Measurements from ENCODE around the gene CCNL2. TPM values are rescaled to one million over a fixed set of nuclear protein-coding genes. Genes with fewer than 3 reads are reported as not detected.
A peak's percentile ranks its signal among the peaks of the same experiment; 100 is the strongest.

Gene CCNL2
- total RNA-seq, 2 experiments from 2014 or later: 274 to 281 TPM

DNA sequence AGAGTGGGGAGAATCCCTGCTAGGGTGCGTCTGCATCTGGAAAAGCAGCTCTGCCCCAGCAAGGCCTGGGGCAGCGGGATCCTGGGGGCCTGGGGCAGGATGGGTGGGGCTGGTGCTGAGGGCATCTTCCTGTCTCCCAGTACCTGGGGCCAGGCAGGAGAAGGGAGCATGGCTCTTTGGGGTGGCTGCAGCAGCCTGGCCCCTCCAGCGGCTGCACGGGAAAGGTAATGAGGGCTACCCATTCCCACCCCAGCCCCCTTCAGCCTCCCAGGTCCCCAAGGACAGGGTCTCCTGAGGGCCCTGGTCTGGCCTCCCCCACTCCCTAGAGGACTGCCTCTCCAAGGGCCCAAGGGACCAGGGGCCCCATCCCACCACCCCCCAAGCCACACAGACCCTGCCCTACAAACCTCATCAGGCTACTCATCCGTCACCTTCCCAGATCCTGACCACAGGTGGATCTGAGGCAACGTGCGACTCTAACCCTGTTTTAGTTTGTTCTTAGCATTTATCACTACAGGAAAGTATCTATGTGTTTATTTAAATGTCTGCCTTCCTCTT is 22.9 kb upstream of the CCNL2 start:
- Histone ChIP-seq H3K36me3 (ENCODE audit: insufficient read depth, low read length) (no peaks in the 10 kb centered on the region), H3K4me1 (ENCODE audit: insufficient read depth, low read length) (peaks cover 4% of the 10 kb centered on the region), H3K4me3 (ENCODE audit: low read length) (no peak overlapping the region), H3K27me3 (ENCODE audit: control insufficient read depth in 1 of 2, insufficient read depth in 2 of 2, low read length in 2 of 2) (peaks cover 21 to 32% of the 10 kb centered on the region in 2 experiments), H3K9me3 (ENCODE audit: control insufficient read depth in 1 of 2, insufficient read depth in 1 of 2, low read length in 2 of 2) (peaks cover 0 to 8% of the 10 kb centered on the region in 2 experiments), H3K27ac (ENCODE audit: low read depth in 1 of 2, low read length in 2 of 2) (no peak overlapping the region)
- ATAC-seq (ENCODE audit: poor library complexity): no peak
- Mint-ChIP-seq H3K27ac (no peak overlapping the region), H3K36me3 (ENCODE audit: low read depth) (no peaks in the 10 kb centered on the region), H3K4me3 (no peak overlapping the region), H3K4me1 (ENCODE audit: low read depth) (no peaks in the 10 kb centered on the region), H3K27me3 (peaks cover 44% of the 10 kb centered on the region), H3K9me3 (no peaks in the 10 kb centered on the region)
- POLR2A ChIA-PET: no interaction called here
- DNase-seq: no peak
- TF ChIP-seq, protein P1, sequence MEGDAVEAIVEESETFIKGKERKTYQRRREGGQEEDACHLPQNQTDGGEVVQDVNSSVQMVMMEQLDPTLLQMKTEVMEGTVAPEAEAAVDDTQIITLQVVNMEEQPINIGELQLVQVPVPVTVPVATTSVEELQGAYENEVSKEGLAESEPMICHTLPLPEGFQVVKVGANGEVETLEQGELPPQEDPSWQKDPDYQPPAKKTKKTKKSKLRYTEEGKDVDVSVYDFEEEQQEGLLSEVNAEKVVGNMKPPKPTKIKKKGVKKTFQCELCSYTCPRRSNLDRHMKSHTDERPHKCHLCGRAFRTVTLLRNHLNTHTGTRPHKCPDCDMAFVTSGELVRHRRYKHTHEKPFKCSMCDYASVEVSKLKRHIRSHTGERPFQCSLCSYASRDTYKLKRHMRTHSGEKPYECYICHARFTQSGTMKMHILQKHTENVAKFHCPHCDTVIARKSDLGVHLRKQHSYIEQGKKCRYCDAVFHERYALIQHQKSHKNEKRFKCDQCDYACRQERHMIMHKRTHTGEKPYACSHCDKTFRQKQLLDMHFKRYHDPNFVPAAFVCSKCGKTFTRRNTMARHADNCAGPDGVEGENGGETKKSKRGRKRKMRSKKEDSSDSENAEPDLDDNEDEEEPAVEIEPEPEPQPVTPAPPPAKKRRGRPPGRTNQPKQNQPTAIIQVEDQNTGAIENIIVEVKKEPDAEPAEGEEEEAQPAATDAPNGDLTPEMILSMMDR (IDR thresholded peaks at IDR 0.05): no peak
- CTCF ChIA-PET: no interaction called here
- intact Hi-C loops (cut with DNase I, micrococcal nuclease): no loop called here

DNA sequence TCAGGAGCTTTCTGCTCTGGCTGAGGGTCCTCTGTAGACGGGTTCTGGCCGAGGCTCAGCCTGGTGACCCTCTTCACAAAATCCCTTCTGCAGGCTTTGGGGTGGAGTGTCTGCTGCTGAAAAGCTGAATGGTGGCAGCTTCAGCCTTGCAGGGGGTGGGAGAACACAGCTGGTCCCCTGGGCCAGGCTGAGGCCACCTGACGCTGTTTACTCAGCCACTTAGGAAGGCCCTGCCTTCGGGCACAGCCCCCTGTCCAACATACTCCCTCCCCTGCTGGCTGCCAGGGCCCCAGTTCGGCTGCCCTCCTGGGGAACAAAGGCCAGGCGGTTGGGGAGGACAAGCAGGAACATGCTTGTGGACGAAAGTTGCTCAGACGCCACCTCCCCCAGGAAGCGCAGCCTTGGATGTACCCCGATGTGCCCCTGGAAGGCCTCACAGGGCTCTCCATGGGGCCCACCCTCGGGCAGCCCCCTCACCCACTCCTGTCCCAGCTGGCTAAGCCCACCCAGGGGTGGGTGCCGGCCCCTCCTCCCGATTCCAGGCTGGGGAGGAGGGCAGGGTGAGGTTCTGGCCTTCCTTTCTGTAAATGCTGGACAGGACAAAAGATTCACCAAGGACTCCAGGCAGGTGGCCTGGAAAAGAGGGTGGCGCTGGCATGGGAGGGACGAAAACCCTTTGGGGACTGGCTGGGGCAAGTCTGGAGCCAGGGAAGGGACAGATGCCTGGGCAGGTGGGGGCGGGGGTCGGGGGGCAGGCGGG is 22.2 kb upstream of the CCNL2 start, which contains the start of gene ANKRD65:
Gene ANKRD65 (minus strand): TSS at position 130 of the 760 bp plus-strand sequence. CDS start 271 bp downstream, outside the sequence.
- DNase-seq (peak in 1 of 14 experiments; percentile 13), ATAC-seq (ENCODE audit: poor library complexity) (no peak)
- Histone ChIP-seq H3K36me3 (ENCODE audit: insufficient read depth, low read length) (no peaks in the 10 kb centered on the region), H3K27ac (ENCODE audit: low read depth in 1 of 2, low read length in 2 of 2) (no peak within 1 kb of the TSS), H3K27me3 (ENCODE audit: control insufficient read depth in 1 of 2, insufficient read depth in 2 of 2, low read length in 2 of 2) (peaks cover 17 to 28% of the 10 kb centered on the region in 2 experiments), H3K4me3 (ENCODE audit: low read length) (no peak within 1 kb of the TSS), H3K9me3 (ENCODE audit: control insufficient read depth in 1 of 2, insufficient read depth in 1 of 2, low read length in 2 of 2) (peaks cover 0 to 8% of the 10 kb centered on the region in 2 experiments), H3K4me1 (ENCODE audit: insufficient read depth, low read length) (peaks cover 4% of the 10 kb centered on the region)
- H3K4me1 Mint-ChIP-seq (ENCODE audit: low read depth): no peaks in the 10 kb centered on the region
- TF ChIP-seq, protein P1 (IDR thresholded peaks at IDR 0.05): no peak
- CTCF ChIA-PET: no interaction called here
- no peak within 1 kb of the TSS for H3K4me3 Mint-ChIP-seq
- H3K36me3 Mint-ChIP-seq (ENCODE audit: low read depth): no peaks in the 10 kb centered on the region
- intact Hi-C loops (cut with DNase I, micrococcal nuclease): no loop called here
- peaks cover 42% of the 10 kb centered on the region for H3K27me3 Mint-ChIP-seq
- no peak within 1 kb of the TSS for H3K27ac Mint-ChIP-seq
- POLR2A ChIA-PET: interaction anchor here (0.6 kb wide), 1 partner anchor 40 kb away, joined by 4 read pairs; no protein-coding TSS in a partner anchor
- H3K9me3 Mint-ChIP-seq: no peaks in the 10 kb centered on the region

DNA sequence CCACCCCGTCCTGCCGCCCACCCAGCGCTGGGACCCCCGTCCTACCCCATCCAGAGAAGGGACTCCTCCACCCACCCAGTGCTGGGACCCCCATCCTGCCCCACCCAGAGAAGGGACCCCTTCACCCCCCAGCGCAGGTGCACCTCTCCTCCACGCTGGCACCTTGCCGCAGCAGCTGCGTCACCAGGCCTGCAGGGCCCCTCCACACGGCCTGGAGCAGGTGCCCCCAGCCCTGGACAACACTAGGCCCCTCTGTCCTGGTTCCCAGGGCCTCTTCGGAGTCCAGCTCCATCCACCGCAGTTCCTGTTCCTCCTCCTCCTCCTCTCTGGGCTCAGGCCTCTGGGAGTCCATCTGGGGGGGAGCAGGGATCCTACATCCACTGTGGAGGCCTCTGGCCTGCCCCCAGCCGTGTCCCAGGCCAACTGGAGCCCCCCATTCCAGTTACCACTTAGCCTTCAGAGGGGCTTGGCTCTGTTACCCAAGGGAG is 21.6 kb upstream of the CCNL2 start:
- POLR2A ChIA-PET: no interaction called here
- no peaks in the 10 kb centered on the region for H3K36me3 ChIP-seq (ENCODE audit: insufficient read depth, low read length)
- Mint-ChIP-seq H3K4me3 (no peak overlapping the region), H3K9me3 (no peaks in the 10 kb centered on the region), H3K27ac (no peak overlapping the region), H3K27me3 (peaks cover 36% of the 10 kb centered on the region), H3K4me1 (ENCODE audit: low read depth) (no peaks in the 10 kb centered on the region), H3K36me3 (ENCODE audit: low read depth) (no peaks in the 10 kb centered on the region)
- H3K4me3 ChIP-seq (ENCODE audit: low read length): no peak overlapping the region
- TF ChIP-seq, protein P1 (IDR thresholded peaks at IDR 0.05): no peak
- no peak overlapping the region for H3K27ac ChIP-seq (ENCODE audit: low read depth in 1 of 2, low read length in 2 of 2)
- ATAC-seq (ENCODE audit: poor library complexity): no peak
- peaks cover 4% of the 10 kb centered on the region for H3K4me1 ChIP-seq (ENCODE audit: insufficient read depth, low read length)
- DNase-seq: no peak
- peaks cover 13 to 24% of the 10 kb centered on the region in 2 experiments for H3K27me3 ChIP-seq (ENCODE audit: control insufficient read depth in 1 of 2, insufficient read depth in 2 of 2, low read length in 2 of 2)
- H3K9me3 ChIP-seq (ENCODE audit: control insufficient read depth in 1 of 2, insufficient read depth in 1 of 2, low read length in 2 of 2): peaks cover 0 to 8% of the 10 kb centered on the region in 2 experiments
- intact Hi-C loops (cut with DNase I, micrococcal nuclease): no loop called here
- CTCF ChIA-PET: no interaction called here

All from CD4-positive, alpha-beta T cell (primary cell).